Lower leg skin (tissue), 4 donors: ENCODE results near the gene OTOS. TPM values are rescaled to one million over a fixed set of nuclear protein-coding genes. Genes with fewer than 3 reads are reported as not detected.
A peak's percentile ranks its signal among the peaks of the same experiment; 100 is the strongest.

Experiments used
- DNase-seq, 2 donors: peaks; one replicate each; pipeline ENCODE4 v3.0.0-alpha.2; 2019; ENCODE audit warnings: low spot score in 2 of 2
- H3K4me3 ChIP-seq: fragments of 200-600 bp; sonication (generic); 2 replicates; pipeline ENCODE4 v1.5.1; 2017; ENCODE audit warnings: mild to moderate bottlenecking, low read depth; ENCODE audit not compliant: poor library complexity, severe bottlenecking
- CTCF ChIP-seq, 3 donors: fragments of 450-650 bp; IDR thresholded peaks; one replicate each; pipeline ENCODE4 v1.5.1; 2016; ENCODE audit warnings: antibody characterized with exemption in 3 of 3, mild to moderate bottlenecking in 3 of 3, moderate library complexity in 2 of 3
- POLR2A ChIP-seq, 2 donors: fragments of 450-650 bp; IDR thresholded peaks; one replicate each; pipeline ENCODE4 v1.6.1; 2016 to 2017; ENCODE audit warnings: antibody characterized with exemption in 2 of 2, mild to moderate bottlenecking in 1 of 2, moderate library complexity in 1 of 2
- WGBS, 2 donors: methylation state at CpG; one replicate each; pipeline ENCODE4 v1.1.5; 2018; 5-methylcytosine and 5-hydroxymethylcytosine counted together
- intact Hi-C: fragments of 100-400 bp; cut with DNase I; formaldehyde crosslinking; loops from one replicate; pipeline ENCODE4 v1.15.0; 2023; ENCODE audit warnings: low total_unique reads
- total RNA-seq, 4 donors: library from RNA; depleted of rRNA; stranded (reverse); fragments of >200 nt; gene quantifications; one replicate each; pipeline ENCODE4 v1.1.0, GENCODE V29; 2016

The OTOS gene
- total RNA-seq, 4 donors from 2014 or later: not detected

- TF ChIP-seq CTCF (IDR thresholded peaks at IDR 0.05) (no peak), POLR2A (IDR thresholded peaks at IDR 0.05) (no peak)
- peak in 1 of 2 donors; percentile 66 for DNase-seq
- H3K4me3 ChIP-seq: no peak overlapping the region
- intact Hi-C loops: no loop called here
- WGBS, 2 donors: 84 to 89% methylated on average over 10 of the region's 10 CpGs
These were observed 13.7 kb downstream of the OTOS start for GRCh38 chr2:240126731-240127130.

GRCh38 chr2:240125742-240126141 lies 14.7 kb downstream of the OTOS start:
- 94 to 96% methylated on average over 8 to 14 of the region's 14 CpGs for WGBS, 2 donors
- intact Hi-C loops: no loop called here
- H3K4me3 ChIP-seq: no peak overlapping the region
- TF ChIP-seq POLR2A (IDR thresholded peaks at IDR 0.05) (no peak), CTCF (IDR thresholded peaks at IDR 0.05) (no peak)
- DNase-seq: peak in 1 of 2 donors; percentile 57

GRCh38 chr2:240124651-240125030 lies 15.8 kb downstream of the OTOS start:
- H3K4me3 ChIP-seq: no peak overlapping the region
- WGBS, 2 donors: 91 to 95% methylated on average over 6 to 7 of the region's 8 CpGs
- no peak for DNase-seq
- intact Hi-C loops: no loop called here
- TF ChIP-seq CTCF (IDR thresholded peaks at IDR 0.05) (no peak), POLR2A (IDR thresholded peaks at IDR 0.05) (no peak)

- intact Hi-C loops: no loop called here
- TF ChIP-seq CTCF (IDR thresholded peaks at IDR 0.05): no peak
- no peak for TF ChIP-seq POLR2A (IDR thresholded peaks at IDR 0.05)
- DNase-seq: peak in 1 of 2 donors; percentile 63
- WGBS, 2 donors: 85 to 89% methylated on average over 24 of the region's 24 CpGs
- no peak overlapping the region for H3K4me3 ChIP-seq
These were observed 16.4 kb downstream of the OTOS start for GRCh38 chr2:240123821-240124650.

- WGBS, 2 donors: 46 to 56% methylated on average over 11 of the region's 11 CpGs
- TF ChIP-seq POLR2A (IDR thresholded peaks at IDR 0.05): no peak
- no peak for TF ChIP-seq CTCF (IDR thresholded peaks at IDR 0.05)
- DNase-seq: no peak
- no peak overlapping the region for H3K4me3 ChIP-seq
- intact Hi-C loops: no loop called here
These were observed 18.8 kb downstream of the OTOS start for GRCh38 chr2:240121675-240122074.
